NCI-H1436 (cell line): ENCODE measurements around the gene E2F6.

Experiments used
- DNase-seq: peaks from one replicate; lab custom pipeline; 2025; lab: John Stamatoyannopoulos, UW

Gene E2F6

GRCh38 chr2:11457935-11458334, 8.0 kb downstream of the E2F6 start:
- no peak for DNase-seq

GRCh38 chr2:11456251-11456650, 9.7 kb downstream of the E2F6 start:
- DNase-seq: no peak

- no peak for DNase-seq
Observed at GRCh38 chr2:11454824-11455223, 11.1 kb downstream of the E2F6 start.

- DNase-seq: no peak
Observed at GRCh38 chr2:11450791-11451190, 15.2 kb downstream of the E2F6 start.

GRCh38 chr2:11446733-11447248, 19.2 kb downstream of the E2F6 start:
- peak; percentile 7 for DNase-seq

GRCh38 chr2:11444737-11445136, 21.2 kb downstream of the E2F6 start:
- DNase-seq: no peak

- DNase-seq: no peak
Observed at GRCh38 chr2:11438555-11439080, 27.3 kb downstream of the E2F6 start.

- no peak for DNase-seq
Observed at GRCh38 chr2:11437602-11438001, 28.4 kb downstream of the E2F6 start.

GRCh38 chr2:11435036-11435435, 30.9 kb downstream of the E2F6 start:
- no peak for DNase-seq

- DNase-seq: no peak
Observed at GRCh38 chr2:11434443-11434842, 31.5 kb downstream of the E2F6 start.

- no peak for DNase-seq
Observed at GRCh38 chr2:11433822-11434221, 32.1 kb downstream of the E2F6 start.

GRCh38 chr2:11430729-11431128, 35.2 kb downstream of the E2F6 start:
- DNase-seq: no peak

GRCh38 chr2:11427224-11427623, 38.7 kb downstream of the E2F6 start:
- DNase-seq: no peak

GRCh38 chr2:11422901-11423435, 43.0 kb downstream of the E2F6 start:
- DNase-seq: no peak

GRCh38 chr2:11422491-11422865, 43.5 kb downstream of the E2F6 start:
- DNase-seq: no peak

GRCh38 chr2:11421863-11422490, 44.0 kb downstream of the E2F6 start:
- no peak for DNase-seq

GRCh38 chr2:11420671-11421070, 45.3 kb downstream of the E2F6 start:
- no peak for DNase-seq

- no peak for DNase-seq
Observed at GRCh38 chr2:11420190-11420589, 45.8 kb downstream of the E2F6 start.

GRCh38 chr2:11419781-11420180, 46.2 kb downstream of the E2F6 start:
- DNase-seq: no peak

- DNase-seq: no peak
Observed at GRCh38 chr2:11417946-11418585, 47.9 kb downstream of the E2F6 start.

GRCh38 chr2:11416931-11417330, 49.0 kb downstream of the E2F6 start:
- no peak for DNase-seq

GRCh38 chr2:11416186-11416585, 49.8 kb downstream of the E2F6 start:
- DNase-seq: no peak

- no peak for DNase-seq
Observed at GRCh38 chr2:11414372-11415124, 51.4 kb downstream of the E2F6 start.
